Astrocyte of the cerebellum (primary cell): ENCODE data around the gene GALNT8.
A peak's percentile ranks its signal among the peaks of the same experiment; 100 is the strongest.

ENCODE experiments used
- DNase-seq: peaks from one replicate; pipeline ENCODE4 v3.0.0-alpha.2; 2011; ENCODE audit warnings: low read depth
- H3K4me3 ChIP-seq: 2 replicates; pipeline ENCODE4 v1.5.1; 2011; ENCODE audit warnings: mild to moderate bottlenecking, low read depth, low read length, moderate library complexity
- in situ Hi-C: cut with HindIII; loops from 2 replicates; pipeline ENCODE4 v1.10.0; 2017; ENCODE audit warnings: low sequenced_read_pairs
- TF ChIP-seq, protein P1 (sequence below): IDR thresholded peaks from 2 replicates; pipeline ENCODE4 v1.5.1; 2012; ENCODE audit warnings: low read length, low read depth, moderate library complexity, mild to moderate bottlenecking; ENCODE audit errors: missing control alignments

Gene GALNT8

GRCh38 chr12:4800555-4800954, 80.4 kb downstream of the GALNT8 start:
- no peak for DNase-seq
- TF ChIP-seq, protein P1, sequence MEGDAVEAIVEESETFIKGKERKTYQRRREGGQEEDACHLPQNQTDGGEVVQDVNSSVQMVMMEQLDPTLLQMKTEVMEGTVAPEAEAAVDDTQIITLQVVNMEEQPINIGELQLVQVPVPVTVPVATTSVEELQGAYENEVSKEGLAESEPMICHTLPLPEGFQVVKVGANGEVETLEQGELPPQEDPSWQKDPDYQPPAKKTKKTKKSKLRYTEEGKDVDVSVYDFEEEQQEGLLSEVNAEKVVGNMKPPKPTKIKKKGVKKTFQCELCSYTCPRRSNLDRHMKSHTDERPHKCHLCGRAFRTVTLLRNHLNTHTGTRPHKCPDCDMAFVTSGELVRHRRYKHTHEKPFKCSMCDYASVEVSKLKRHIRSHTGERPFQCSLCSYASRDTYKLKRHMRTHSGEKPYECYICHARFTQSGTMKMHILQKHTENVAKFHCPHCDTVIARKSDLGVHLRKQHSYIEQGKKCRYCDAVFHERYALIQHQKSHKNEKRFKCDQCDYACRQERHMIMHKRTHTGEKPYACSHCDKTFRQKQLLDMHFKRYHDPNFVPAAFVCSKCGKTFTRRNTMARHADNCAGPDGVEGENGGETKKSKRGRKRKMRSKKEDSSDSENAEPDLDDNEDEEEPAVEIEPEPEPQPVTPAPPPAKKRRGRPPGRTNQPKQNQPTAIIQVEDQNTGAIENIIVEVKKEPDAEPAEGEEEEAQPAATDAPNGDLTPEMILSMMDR: no peak
- H3K4me3 ChIP-seq: no peak overlapping the region
- in situ Hi-C loops: loop anchor here (10.0 kb wide), 1 partner anchor 56 kb away; no protein-coding TSS in a partner anchor

- no peak overlapping the region for H3K4me3 ChIP-seq
- in situ Hi-C loops: loop anchor here (10.0 kb wide), 1 partner anchor 58 kb away; no protein-coding TSS in a partner anchor
- TF ChIP-seq, protein P1: no peak
- DNase-seq: no peak
Measured at GRCh38 chr12:4802841-4803240, 82.6 kb downstream of the GALNT8 start.

GRCh38 chr12:4806439-4807115, 86.4 kb downstream of the GALNT8 start:
- in situ Hi-C loops: loop anchor here (10.0 kb wide), 1 partner anchor 62 kb away; no protein-coding TSS in a partner anchor

DNA sequence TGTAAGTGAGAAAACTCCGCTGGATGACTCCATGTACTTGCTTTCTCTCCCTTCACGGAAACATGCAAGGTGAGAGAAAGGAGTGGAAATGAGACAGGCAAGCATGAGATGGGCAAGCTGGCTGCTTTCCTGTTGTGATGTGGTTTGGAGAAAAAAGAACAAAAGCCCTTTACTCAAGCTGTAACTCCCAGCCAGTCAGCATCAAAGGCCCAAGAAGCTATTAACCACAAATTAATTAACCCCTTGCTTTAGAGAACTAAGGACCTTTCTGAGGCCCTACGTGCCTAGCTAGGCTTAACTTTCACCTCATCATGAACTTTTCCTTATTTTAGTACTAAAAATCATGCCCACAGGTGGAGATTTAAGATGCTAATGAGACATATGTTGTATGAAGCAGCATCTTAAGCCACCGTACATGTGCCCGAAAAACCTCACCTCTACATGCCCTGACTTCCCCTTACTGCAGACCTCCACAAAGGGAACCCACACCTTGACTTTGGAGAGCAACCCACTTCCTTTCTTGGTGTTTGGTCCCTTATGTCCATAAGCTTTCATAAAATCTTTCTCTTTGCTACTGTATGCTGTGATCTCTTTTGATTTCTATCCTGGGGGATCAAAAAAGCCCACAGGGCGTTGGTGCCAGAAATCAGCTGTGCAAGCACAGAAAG, 87.0 kb downstream of the GALNT8 start:
- TF ChIP-seq, protein P1: no peak
- in situ Hi-C loops: loop anchor here (10.0 kb wide), 1 partner anchor 62 kb away; no protein-coding TSS in a partner anchor
- no peak overlapping the region for H3K4me3 ChIP-seq
- no peak for DNase-seq

More at GRCh38 chr12:4806439-4807115, 86.4 kb downstream of the GALNT8 start:
- TF ChIP-seq, protein P1: no peak
- no peak overlapping the region for H3K4me3 ChIP-seq
- DNase-seq: no peak

GRCh38 chr12:4807813-4808212, 87.6 kb downstream of the GALNT8 start:
- in situ Hi-C loops: loop anchor here (10.0 kb wide), 1 partner anchor 63 kb away; no protein-coding TSS in a partner anchor
- no peak overlapping the region for H3K4me3 ChIP-seq
- no peak for DNase-seq
- TF ChIP-seq, protein P1: no peak

- TF ChIP-seq, protein P1: no peak
- H3K4me3 ChIP-seq: peak overlapping the region; percentile 54
- in situ Hi-C loops: loop anchor here (10.0 kb wide), 1 partner anchor 64 kb away; no protein-coding TSS in a partner anchor
- peak; percentile 5 for DNase-seq
Measured at GRCh38 chr12:4809013-4809448, 88.8 kb downstream of the GALNT8 start.
